ENCODE data around the gene SNCB. TPM values are rescaled to one million over a fixed set of nuclear protein-coding genes. Genes with fewer than 3 reads are reported as not detected.
A peak's percentile ranks its signal among the peaks of the same experiment; 100 is the strongest.

The SNCB gene
- total RNA-seq, 2 experiments from 2014 or later: not detected

DNA sequence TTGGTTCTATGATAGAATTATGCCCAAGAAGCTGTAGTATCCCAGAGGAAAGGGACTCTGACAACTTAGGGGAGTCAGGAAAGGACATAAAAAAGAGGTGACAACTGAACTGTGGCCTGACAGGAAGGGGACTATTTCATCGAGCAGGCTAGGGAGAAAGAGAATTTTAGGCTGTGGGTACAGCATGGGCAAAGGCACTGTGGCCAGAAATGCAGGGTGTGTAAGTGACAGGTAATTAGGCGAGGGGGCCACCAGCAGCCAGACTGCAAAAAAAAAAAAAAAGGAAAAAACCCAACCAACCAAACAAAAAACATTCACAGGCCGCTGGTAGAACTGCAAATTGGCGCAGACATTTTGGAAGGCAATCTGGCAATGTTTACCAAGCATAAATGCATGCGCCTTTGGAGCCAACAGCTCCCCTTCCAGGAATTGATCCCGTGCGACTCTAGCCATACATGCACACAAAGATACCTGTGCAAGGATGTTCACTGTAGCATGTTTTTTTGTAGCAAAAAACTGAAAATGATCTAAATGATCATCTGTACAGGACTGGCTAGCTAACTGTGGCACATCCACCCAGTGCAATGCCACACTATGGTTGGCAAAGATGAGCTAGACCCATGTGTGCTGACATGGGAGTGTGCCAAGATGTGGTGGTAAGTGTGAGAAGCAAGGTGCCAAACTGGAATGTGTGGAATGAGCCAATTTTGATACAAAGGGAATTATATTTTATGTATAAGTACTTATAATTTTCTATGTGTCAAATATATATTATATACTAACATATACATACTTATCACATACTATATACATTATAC, 1.3 kb upstream of the SNCB start:
- no peaks in the 10 kb centered on the region for H3K36me3 Mint-ChIP-seq (ENCODE audit: low read depth)
- Histone ChIP-seq H3K27ac (ENCODE audit: low read depth in 1 of 2, low read length in 2 of 2) (no peak overlapping the region), H3K4me3 (ENCODE audit: low read length) (no peak overlapping the region), H3K4me1 (ENCODE audit: insufficient read depth, low read length) (peaks cover 15% of the 10 kb centered on the region), H3K9me3 (ENCODE audit: control insufficient read depth in 1 of 2, insufficient read depth in 1 of 2, low read length in 2 of 2) (peaks cover 0 to 16% of the 10 kb centered on the region in 2 experiments), H3K36me3 (ENCODE audit: insufficient read depth, low read length) (no peaks in the 10 kb centered on the region), H3K27me3 (ENCODE audit: control insufficient read depth in 1 of 2, insufficient read depth in 2 of 2, low read length in 2 of 2) (peaks cover 67 to 71% of the 10 kb centered on the region in 2 experiments)
- ATAC-seq (ENCODE audit: poor library complexity): no peak
- no peak overlapping the region for H3K4me3 Mint-ChIP-seq
- CTCF ChIA-PET: interaction anchor here (1.5 kb wide), 1 partner anchor 26 kb away, joined by 4 read pairs; no protein-coding TSS in a partner anchor
- H3K27ac Mint-ChIP-seq: no peak overlapping the region
- DNase-seq: no peak
- H3K27me3 Mint-ChIP-seq: peaks cover 87% of the 10 kb centered on the region
- intact Hi-C loops (cut with DNase I, micrococcal nuclease): no loop called here
- H3K9me3 Mint-ChIP-seq: no peaks in the 10 kb centered on the region
- POLR2A ChIA-PET: interaction anchor here (1.5 kb wide), 1 partner anchor 10 kb away, joined by 3 read pairs; no protein-coding TSS in a partner anchor
- TF ChIP-seq, protein P1, sequence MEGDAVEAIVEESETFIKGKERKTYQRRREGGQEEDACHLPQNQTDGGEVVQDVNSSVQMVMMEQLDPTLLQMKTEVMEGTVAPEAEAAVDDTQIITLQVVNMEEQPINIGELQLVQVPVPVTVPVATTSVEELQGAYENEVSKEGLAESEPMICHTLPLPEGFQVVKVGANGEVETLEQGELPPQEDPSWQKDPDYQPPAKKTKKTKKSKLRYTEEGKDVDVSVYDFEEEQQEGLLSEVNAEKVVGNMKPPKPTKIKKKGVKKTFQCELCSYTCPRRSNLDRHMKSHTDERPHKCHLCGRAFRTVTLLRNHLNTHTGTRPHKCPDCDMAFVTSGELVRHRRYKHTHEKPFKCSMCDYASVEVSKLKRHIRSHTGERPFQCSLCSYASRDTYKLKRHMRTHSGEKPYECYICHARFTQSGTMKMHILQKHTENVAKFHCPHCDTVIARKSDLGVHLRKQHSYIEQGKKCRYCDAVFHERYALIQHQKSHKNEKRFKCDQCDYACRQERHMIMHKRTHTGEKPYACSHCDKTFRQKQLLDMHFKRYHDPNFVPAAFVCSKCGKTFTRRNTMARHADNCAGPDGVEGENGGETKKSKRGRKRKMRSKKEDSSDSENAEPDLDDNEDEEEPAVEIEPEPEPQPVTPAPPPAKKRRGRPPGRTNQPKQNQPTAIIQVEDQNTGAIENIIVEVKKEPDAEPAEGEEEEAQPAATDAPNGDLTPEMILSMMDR (IDR thresholded peaks at IDR 0.05): no peak
- peaks cover 9% of the 10 kb centered on the region for H3K4me1 Mint-ChIP-seq (ENCODE audit: low read depth)

GRCh38 chr5:176630681-176631222, 418 bp upstream of the SNCB start:
- intact Hi-C loops (cut with DNase I, micrococcal nuclease): no loop called here
- TF ChIP-seq, protein P1 (IDR thresholded peaks at IDR 0.05): no peak
- H3K4me1 Mint-ChIP-seq (ENCODE audit: low read depth): peaks cover 9% of the 10 kb centered on the region
- Histone ChIP-seq H3K27ac (ENCODE audit: low read depth in 1 of 2, low read length in 2 of 2) (no peak overlapping the region), H3K36me3 (ENCODE audit: insufficient read depth, low read length) (no peaks in the 10 kb centered on the region), H3K4me1 (ENCODE audit: insufficient read depth, low read length) (peaks cover 15% of the 10 kb centered on the region), H3K9me3 (ENCODE audit: control insufficient read depth in 1 of 2, insufficient read depth in 1 of 2, low read length in 2 of 2) (peaks cover 0 to 16% of the 10 kb centered on the region in 2 experiments), H3K4me3 (ENCODE audit: low read length) (no peak overlapping the region), H3K27me3 (ENCODE audit: control insufficient read depth in 1 of 2, insufficient read depth in 2 of 2, low read length in 2 of 2) (peaks cover 72 to 73% of the 10 kb centered on the region in 2 experiments)
- ChIA-PET POLR2A (interaction anchor here (0.7 to 1.5 kb wide), 2 partner anchors 9 to 16 kb away, joined by 3 read pairs; no protein-coding TSS in a partner anchor), CTCF (no interaction called here)
- no peak for DNase-seq
- no peaks in the 10 kb centered on the region for H3K36me3 Mint-ChIP-seq (ENCODE audit: low read depth)
- no peaks in the 10 kb centered on the region for H3K9me3 Mint-ChIP-seq
- no peak for ATAC-seq (ENCODE audit: poor library complexity)
- H3K4me3 Mint-ChIP-seq: peak overlapping the region; percentile 46
- H3K27me3 Mint-ChIP-seq: peaks cover 88% of the 10 kb centered on the region
- H3K27ac Mint-ChIP-seq: no peak overlapping the region

- Histone ChIP-seq H3K4me1 (ENCODE audit: insufficient read depth, low read length) (peaks cover 15% of the 10 kb centered on the region), H3K36me3 (ENCODE audit: insufficient read depth, low read length) (no peaks in the 10 kb centered on the region), H3K27me3 (ENCODE audit: control insufficient read depth in 1 of 2, insufficient read depth in 2 of 2, low read length in 2 of 2) (peaks cover 67 to 68% of the 10 kb centered on the region in 2 experiments), H3K27ac (ENCODE audit: low read depth in 1 of 2, low read length in 2 of 2) (no peak overlapping the region), H3K9me3 (ENCODE audit: control insufficient read depth in 1 of 2, insufficient read depth in 1 of 2, low read length in 2 of 2) (peaks cover 0 to 11% of the 10 kb centered on the region in 2 experiments), H3K4me3 (ENCODE audit: low read length) (no peak overlapping the region)
- Mint-ChIP-seq H3K27ac (no peak overlapping the region), H3K36me3 (ENCODE audit: low read depth) (no peaks in the 10 kb centered on the region), H3K4me3 (no peak overlapping the region), H3K27me3 (peaks cover 81% of the 10 kb centered on the region), H3K9me3 (no peaks in the 10 kb centered on the region), H3K4me1 (ENCODE audit: low read depth) (peaks cover 9% of the 10 kb centered on the region)
- TF ChIP-seq, protein P1 (IDR thresholded peaks at IDR 0.05): no peak
- POLR2A ChIA-PET: no interaction called here
- DNase-seq (no peak), ATAC-seq (ENCODE audit: poor library complexity) (no peak)
- CTCF ChIA-PET: no interaction called here
- intact Hi-C loops (cut with DNase I, micrococcal nuclease): no loop called here
Observed at GRCh38 chr5:176629317-176629852, 949 bp downstream of the SNCB start.

Measured in CD4-positive, alpha-beta T cell (primary cell).